HG02885 (cell line): ENCODE data around the gene NKAIN2.

Experiments
- ATAC-seq: cut with Tn5 transposase; IDR thresholded peaks from one replicate; pipeline ENCODE4 v1.9.1; 2021; ENCODE audit warnings: mild to moderate bottlenecking; ENCODE audit not compliant: unreplicated experiment, poor library complexity

The NKAIN2 gene

GRCh38 chr6:123805921-123806320 lies 2.3 kb downstream of the NKAIN2 start:
- no peak for ATAC-seq

- no peak for ATAC-seq
These were observed 2.9 kb downstream of the NKAIN2 start for GRCh38 chr6:123806561-123806960.

GRCh38 chr6:123808556-123808955 lies 4.9 kb downstream of the NKAIN2 start:
- ATAC-seq, result no peak

- ATAC-seq, result no peak
These were observed 6.5 kb downstream of the NKAIN2 start for GRCh38 chr6:123810214-123810613.

GRCh38 chr6:123810948-123811347 lies 7.3 kb downstream of the NKAIN2 start:
- no peak for ATAC-seq

- ATAC-seq, result no peak
These were observed 7.7 kb downstream of the NKAIN2 start for GRCh38 chr6:123811378-123811777.

- ATAC-seq, result no peak
These were observed 9.0 kb downstream of the NKAIN2 start for GRCh38 chr6:123812621-123813020.

GRCh38 chr6:123821112-123821511 lies 17.4 kb downstream of the NKAIN2 start:
- ATAC-seq, result no peak

GRCh38 chr6:123829302-123829953 lies 25.8 kb downstream of the NKAIN2 start:
- ATAC-seq, result no peak

- no peak for ATAC-seq
These were observed 26.5 kb downstream of the NKAIN2 start for GRCh38 chr6:123830120-123830519.

- no peak for ATAC-seq
These were observed 35.0 kb downstream of the NKAIN2 start for GRCh38 chr6:123838505-123839234.

- ATAC-seq, result no peak
These were observed 37.6 kb downstream of the NKAIN2 start for GRCh38 chr6:123841067-123841896.

GRCh38 chr6:123844011-123844410 lies 40.3 kb downstream of the NKAIN2 start:
- ATAC-seq, result no peak

- no peak for ATAC-seq
These were observed 44.7 kb downstream of the NKAIN2 start for GRCh38 chr6:123848347-123848746.

- ATAC-seq, result no peak
These were observed 45.7 kb downstream of the NKAIN2 start for GRCh38 chr6:123849406-123849805.

GRCh38 chr6:123850555-123850954 lies 46.9 kb downstream of the NKAIN2 start:
- no peak for ATAC-seq

GRCh38 chr6:123854201-123854600 lies 50.5 kb downstream of the NKAIN2 start:
- ATAC-seq, result no peak

GRCh38 chr6:123855506-123855905 lies 51.8 kb downstream of the NKAIN2 start:
- ATAC-seq, result no peak

GRCh38 chr6:123859291-123859690 lies 55.6 kb downstream of the NKAIN2 start:
- ATAC-seq, result no peak

- no peak for ATAC-seq
These were observed 65.7 kb downstream of the NKAIN2 start for GRCh38 chr6:123869334-123869733.

GRCh38 chr6:123873974-123874373 lies 70.3 kb downstream of the NKAIN2 start:
- ATAC-seq, result no peak
